SK-N-SH (cell line): ENCODE data around the gene EIF5B. TPM values are rescaled to one million over a fixed set of nuclear protein-coding genes. Genes with fewer than 3 reads are reported as not detected.

Source experiments
- CTCF ChIA-PET: fragments of 300-600, 350-600 bp; formaldehyde crosslinking; extraction: SDS; loops from one replicate; lab custom pipeline; 2021; lab: Yijun Ruan, JAX
- POLR2A ChIA-PET: fragments of 350-600 bp; sonication (Branson Sonifier 250); formaldehyde crosslinking; extraction: SDS; loops from one replicate; lab custom pipeline; 2020; ENCODE audit warnings: antibody characterized with exemption, inconsistent platforms; lab: Yijun Ruan, JAX
- DNase-seq: peaks from one replicate; pipeline ENCODE4 v3.0.0; 2012
- H2AFZ ChIP-seq: fragments of 200-600 bp; sonication (generic); 2 replicates; pipeline ENCODE4 v1.8.1; 2016; ENCODE audit warnings: antibody characterized with exemption, mild to moderate bottlenecking, low read depth
- H3F3A ChIP-seq: fragments of 200-600 bp; sonication (generic); replicated peaks from 2 replicates; pipeline ENCODE3; 2016; ENCODE audit warnings: antibody characterized with exemption, mild to moderate bottlenecking; ENCODE audit not compliant: insufficient read depth
- H3K27ac ChIP-seq, 2 experiments: fragments of 200-500 bp in 1 of 2; fragments of 200-600 bp in 1 of 2; sonication (Bioruptor generic) in 1 of 2; sonication (generic), shearing (Covaris generic) in 1 of 2; 2 replicates each; pipeline versions ENCODE4 v1.5.1 to v1.6.1; 2014 to 2016; ENCODE audit warnings: low read depth in 2 of 2, inconsistent platforms in 1 of 2, low read length in 1 of 2, mild to moderate bottlenecking in 1 of 2, mixed read lengths in 1 of 2
- H3K27me3 ChIP-seq: fragments of 200-600 bp; sonication (generic), shearing (Covaris generic); 2 replicates; pipeline ENCODE4 v1.6.1; 2016; ENCODE audit warnings: mixed run types; ENCODE audit not compliant: insufficient read depth
- H3K36me3 ChIP-seq, 2 experiments: fragments of 200-500 bp in 1 of 2; fragments of 200-600 bp in 1 of 2; sonication (Bioruptor generic) in 1 of 2; sonication (generic) in 1 of 2; replicated peaks in 1 of 2; 2 replicates each; pipeline versions ENCODE3 to v1.5.1; 2014 to 2016; ENCODE audit warnings: low read length in 1 of 2, mild to moderate bottlenecking in 1 of 2; ENCODE audit not compliant: insufficient read depth in 2 of 2, control insufficient read depth in 1 of 2
- H3K4me1 ChIP-seq, 2 experiments: fragments of 200-500 bp in 1 of 2; fragments of 200-600 bp in 1 of 2; sonication (Bioruptor generic) in 1 of 2; sonication (generic), shearing (Covaris generic) in 1 of 2; 2 replicates each; pipeline versions ENCODE4 v1.5.1 to v1.6.1; 2014 to 2016; ENCODE audit warnings: low read depth in 1 of 2, low read length in 1 of 2, mixed run types in 1 of 2; ENCODE audit not compliant: insufficient read depth in 2 of 2, control insufficient read depth in 1 of 2
- H3K4me2 ChIP-seq: fragments of 200-600 bp; sonication (generic), shearing (Covaris generic); 2 replicates; pipeline ENCODE4 v1.6.1; 2017; ENCODE audit warnings: mixed run types
- H3K4me3 ChIP-seq, 2 experiments: fragments of 200-500 bp in 1 of 2; fragments of 200-600 bp in 1 of 2; sonication (Bioruptor generic) in 1 of 2; sonication (generic), shearing (Covaris generic) in 1 of 2; 2 replicates each; pipeline versions ENCODE4 v1.5.1 to v1.8.1; 2014 to 2016; ENCODE audit warnings: low read depth in 2 of 2, inconsistent platforms in 1 of 2, low read length in 1 of 2, mild to moderate bottlenecking in 1 of 2, mixed read lengths in 1 of 2, moderate library complexity in 1 of 2
- H3K79me2 ChIP-seq: fragments of 200-600 bp; sonication (generic); 2 replicates; pipeline ENCODE4 v1.8.1; 2017; ENCODE audit warnings: mild to moderate bottlenecking; ENCODE audit not compliant: insufficient read depth
- H3K9ac ChIP-seq: fragments of 200-600 bp; sonication (generic); 2 replicates; pipeline ENCODE4 v1.6.1; 2017; ENCODE audit warnings: mixed run types
- H3K9me2 ChIP-seq: fragments of 200-600 bp; sonication (generic); 2 replicates; pipeline ENCODE4 v1.6.1; 2017; ENCODE audit warnings: mixed run types
- H3K9me3 ChIP-seq: fragments of 200-600 bp; sonication (generic); 2 replicates; pipeline ENCODE4 v1.6.1; 2017; ENCODE audit warnings: mixed run types, mild to moderate bottlenecking, moderate library complexity
- H4K20me1 ChIP-seq: fragments of 200-600 bp; sonication (generic); 2 replicates; pipeline ENCODE4 v1.6.1; 2017; ENCODE audit warnings: mild to moderate bottlenecking, mixed run types; ENCODE audit not compliant: insufficient read depth
- EP300 ChIP-seq, 2 experiments: IDR thresholded peaks; 2 replicates each; pipeline versions ENCODE4 v1.4.0 to v1.6.1; 2012; ENCODE audit warnings: borderline replicate concordance in 1 of 2, low read depth in 1 of 2, low read length in 1 of 2
- FOSL2 ChIP-seq: IDR thresholded peaks from 2 replicates; pipeline ENCODE4 v1.4.0; 2012; ENCODE audit warnings: low read depth, mild to moderate bottlenecking, moderate library complexity, borderline replicate concordance
- GABPA ChIP-seq: IDR thresholded peaks from 2 replicates; pipeline ENCODE4 v1.4.0; 2012; ENCODE audit warnings: low read depth, mild to moderate bottlenecking
- GATA2 ChIP-seq: sonication (generic); formaldehyde crosslinking; IDR thresholded peaks from 2 replicates; pipeline ENCODE4 v1.5.0; 2020; ENCODE audit warnings: mild to moderate bottlenecking, missing genetic modification reagents
- MAX ChIP-seq: IDR thresholded peaks from 2 replicates; pipeline ENCODE4 v1.4.0; 2012; ENCODE audit warnings: low read depth
- MEF2A ChIP-seq: IDR thresholded peaks from 2 replicates; pipeline ENCODE4 v1.4.0; 2012; ENCODE audit warnings: low read depth, borderline replicate concordance
- MXI1 ChIP-seq: IDR thresholded peaks from 2 replicates; pipeline ENCODE4 v1.6.1; 2012; ENCODE audit warnings: mild to moderate bottlenecking, low read depth, low read length, improper control_type of control experiment
- NRF1 ChIP-seq: IDR thresholded peaks from 2 replicates; pipeline ENCODE4 v1.6.1; 2012; ENCODE audit warnings: low read depth, mild to moderate bottlenecking, low read length
- POLR2AphosphoS5 ChIP-seq: IDR thresholded peaks from 2 replicates; pipeline ENCODE4 v1.6.1; 2012; ENCODE audit warnings: low read depth, low read length
- RAD21 ChIP-seq: IDR thresholded peaks from 2 replicates; pipeline ENCODE4 v1.6.1; 2012; ENCODE audit warnings: mild to moderate bottlenecking, low read length
- RFX5 ChIP-seq: IDR thresholded peaks from 2 replicates; pipeline ENCODE4 v1.6.1; 2012; ENCODE audit warnings: mild to moderate bottlenecking, improper control_type of control experiment, low read length
- RXRA ChIP-seq: IDR thresholded peaks from 2 replicates; pipeline ENCODE4 v1.4.0; 2012; ENCODE audit warnings: low read depth, mild to moderate bottlenecking, borderline replicate concordance
- SMC3 ChIP-seq: IDR thresholded peaks from 2 replicates; pipeline ENCODE4 v1.6.1; 2012; ENCODE audit warnings: low read depth, low read length, improper control_type of control experiment
- TCF12 ChIP-seq: IDR thresholded peaks from 2 replicates; pipeline ENCODE4 v1.4.0; 2012
- TEAD4 ChIP-seq: IDR thresholded peaks from 2 replicates; pipeline ENCODE4 v1.4.0; 2012; ENCODE audit warnings: mild to moderate bottlenecking, borderline replicate concordance; ENCODE audit not compliant: insufficient read depth
- YY1 ChIP-seq: IDR thresholded peaks from 2 replicates; pipeline ENCODE4 v1.4.0; 2012; ENCODE audit warnings: low read depth, mild to moderate bottlenecking
- WGBS: methylation state at CpG from one replicate; pipeline ENCODE4 v1.1.6; 2017; ENCODE audit warnings: low lambda C conversion rate; 5-methylcytosine and 5-hydroxymethylcytosine counted together
- polyA plus RNA-seq, 3 experiments: library from polyadenylated mRNA; depleted of rRNA; stranded (reverse); fragments of >200 nt; gene quantifications; 2 replicates each; pipeline ENCODE4 v1.2.3, GENCODE V29; 2012
- TF ChIP-seq, protein P1 (sequence below): IDR thresholded peaks from 2 replicates; pipeline ENCODE4 v1.4.0; 2012; ENCODE audit warnings: low read depth, borderline replicate concordance
- TF ChIP-seq, protein P2 (sequence below): IDR thresholded peaks from 2 replicates; pipeline ENCODE4 v1.6.1; 2012; ENCODE audit warnings: mild to moderate bottlenecking, low read depth, low read length, moderate library complexity
- TF ChIP-seq, protein P3 (sequence below): IDR thresholded peaks from 2 replicates; pipeline ENCODE4; 2012
- TF ChIP-seq, protein P4 (sequence below): fragments of 200-600 bp; sonication (generic); IDR thresholded peaks from 2 replicates; pipeline ENCODE4 v1.6.1; 2017; ENCODE audit warnings: antibody characterized with exemption, mild to moderate bottlenecking, moderate library complexity

EIF5B gene
- polyA plus RNA-seq, 1 of the 3 experiments (the other 2 are of a cell fraction) = 9.8 TPM

GRCh38 chr2:99386011-99386410 lies 48.8 kb downstream of the EIF5B start:
- WGBS = 91% methylated on average over 2 of the region's 2 CpGs
- Histone ChIP-seq H3K4me3 (no peak overlapping the region), H3K9ac (no peak overlapping the region), H4K20me1 (no peaks in the 10 kb centered on the region), H3K4me1 (peaks cover 0 to 4% of the 10 kb centered on the region in 2 experiments; a peak in 1 of 4 replicates), H2AFZ (no peak overlapping the region), H3K9me3 (no peaks in the 10 kb centered on the region), H3K27ac (peak overlapping the region in 1 of 2 experiments; percentile 15; a peak in 1 of 4 replicates), H3K9me2 (no peaks in the 10 kb centered on the region), H3K36me3 (peaks cover 44 to 62% of the 10 kb centered on the region in 2 experiments), H3F3A (peaks cover 20% of the 10 kb centered on the region), H3K4me2 (no peak overlapping the region), H3K27me3 (no peaks in the 10 kb centered on the region), H3K79me2 (0 out of 2 replicates have a peak, but pooled peaks cover 5% of the 10 kb centered on the region)
- DNase-seq = no peak
- CTCF ChIA-PET = no interaction called here
- POLR2A ChIA-PET = no interaction called here
- TF ChIP-seq RFX5 = no peak
- TF ChIP-seq GATA2 (CRISPR knock-in tag) = no peak
- no peak for TF ChIP-seq EP300 (IDR thresholded peaks at IDR 0.05; ENCODE audit: borderline replicate concordance in 1 of 2, low read depth in 1 of 2, low read length in 1 of 2)
- no peak for TF ChIP-seq MXI1
- TF ChIP-seq RAD21 = no peak
- no peak for TF ChIP-seq TEAD4
- TF ChIP-seq POLR2AphosphoS5 = no peak
- no peak for TF ChIP-seq SMC3
- TF ChIP-seq, protein P1, sequence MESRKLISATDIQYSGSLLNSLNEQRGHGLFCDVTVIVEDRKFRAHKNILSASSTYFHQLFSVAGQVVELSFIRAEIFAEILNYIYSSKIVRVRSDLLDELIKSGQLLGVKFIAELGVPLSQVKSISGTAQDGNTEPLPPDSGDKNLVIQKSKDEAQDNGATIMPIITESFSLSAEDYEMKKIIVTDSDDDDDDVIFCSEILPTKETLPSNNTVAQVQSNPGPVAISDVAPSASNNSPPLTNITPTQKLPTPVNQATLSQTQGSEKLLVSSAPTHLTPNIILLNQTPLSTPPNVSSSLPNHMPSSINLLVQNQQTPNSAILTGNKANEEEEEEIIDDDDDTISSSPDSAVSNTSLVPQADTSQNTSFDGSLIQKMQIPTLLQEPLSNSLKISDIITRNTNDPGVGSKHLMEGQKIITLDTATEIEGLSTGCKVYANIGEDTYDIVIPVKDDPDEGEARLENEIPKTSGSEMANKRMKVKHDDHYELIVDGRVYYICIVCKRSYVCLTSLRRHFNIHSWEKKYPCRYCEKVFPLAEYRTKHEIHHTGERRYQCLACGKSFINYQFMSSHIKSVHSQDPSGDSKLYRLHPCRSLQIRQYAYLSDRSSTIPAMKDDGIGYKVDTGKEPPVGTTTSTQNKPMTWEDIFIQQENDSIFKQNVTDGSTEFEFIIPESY = no peak
- no peak for TF ChIP-seq MAX
- no peak for TF ChIP-seq YY1

DNA sequence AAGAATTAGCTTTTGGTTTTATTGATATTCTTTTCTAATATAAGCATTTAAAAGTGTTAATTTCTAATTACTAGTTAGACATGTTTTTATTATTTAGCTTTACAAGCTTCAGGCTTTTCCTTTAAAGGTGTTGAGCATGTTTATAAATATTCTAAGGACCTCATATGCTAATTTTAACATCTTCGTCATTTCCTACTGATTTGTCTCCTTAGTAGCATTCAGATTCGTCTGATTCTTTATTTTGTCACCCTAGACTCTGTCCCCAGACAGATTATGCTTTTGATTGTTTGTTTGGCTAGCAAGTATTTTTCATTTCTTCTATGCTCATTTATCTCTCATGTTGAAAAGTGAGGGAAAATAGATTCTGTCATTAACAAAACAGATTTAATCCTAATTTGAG lies 51.7 kb downstream of the EIF5B start:
- H3K4me3 ChIP-seq = no peak overlapping the region
- POLR2A ChIA-PET = no interaction called here
- no peak overlapping the region for H2AFZ ChIP-seq
- peaks cover 0 to 4% of the 10 kb centered on the region in 2 experiments; a peak in 2 of 4 replicates for H3K4me1 ChIP-seq
- WGBS = 88% methylated on average over 2 of the region's 2 CpGs
- no peaks in the 10 kb centered on the region for H4K20me1 ChIP-seq
- H3K9ac ChIP-seq = no peak overlapping the region
- no peaks in the 10 kb centered on the region for H3K9me3 ChIP-seq
- H3K4me2 ChIP-seq = no peak overlapping the region
- peaks cover 39 to 61% of the 10 kb centered on the region in 2 experiments for H3K36me3 ChIP-seq
- H3K9me2 ChIP-seq = no peaks in the 10 kb centered on the region
- peak overlapping the region in 1 of 2 experiments; percentile 48; a peak in 1 of 4 replicates for H3K27ac ChIP-seq
- peaks cover 11% of the 10 kb centered on the region; the same call in 1 of the 2 replicates for H3K79me2 ChIP-seq
- peaks cover 20% of the 10 kb centered on the region for H3F3A ChIP-seq
- no peaks in the 10 kb centered on the region for H3K27me3 ChIP-seq
- CTCF ChIA-PET = interaction anchor here (1.1 kb wide), 1 partner anchor 9 kb away, joined by 4 read pairs; no protein-coding TSS in a partner anchor
- DNase-seq = no peak
- TF ChIP-seq GABPA (no peak), NRF1 (no peak), MEF2A (no peak), FOSL2 (no peak), TCF12 (no peak), RAD21 (no peak), MAX (no peak), RXRA (no peak)
- TF ChIP-seq, protein P2, sequence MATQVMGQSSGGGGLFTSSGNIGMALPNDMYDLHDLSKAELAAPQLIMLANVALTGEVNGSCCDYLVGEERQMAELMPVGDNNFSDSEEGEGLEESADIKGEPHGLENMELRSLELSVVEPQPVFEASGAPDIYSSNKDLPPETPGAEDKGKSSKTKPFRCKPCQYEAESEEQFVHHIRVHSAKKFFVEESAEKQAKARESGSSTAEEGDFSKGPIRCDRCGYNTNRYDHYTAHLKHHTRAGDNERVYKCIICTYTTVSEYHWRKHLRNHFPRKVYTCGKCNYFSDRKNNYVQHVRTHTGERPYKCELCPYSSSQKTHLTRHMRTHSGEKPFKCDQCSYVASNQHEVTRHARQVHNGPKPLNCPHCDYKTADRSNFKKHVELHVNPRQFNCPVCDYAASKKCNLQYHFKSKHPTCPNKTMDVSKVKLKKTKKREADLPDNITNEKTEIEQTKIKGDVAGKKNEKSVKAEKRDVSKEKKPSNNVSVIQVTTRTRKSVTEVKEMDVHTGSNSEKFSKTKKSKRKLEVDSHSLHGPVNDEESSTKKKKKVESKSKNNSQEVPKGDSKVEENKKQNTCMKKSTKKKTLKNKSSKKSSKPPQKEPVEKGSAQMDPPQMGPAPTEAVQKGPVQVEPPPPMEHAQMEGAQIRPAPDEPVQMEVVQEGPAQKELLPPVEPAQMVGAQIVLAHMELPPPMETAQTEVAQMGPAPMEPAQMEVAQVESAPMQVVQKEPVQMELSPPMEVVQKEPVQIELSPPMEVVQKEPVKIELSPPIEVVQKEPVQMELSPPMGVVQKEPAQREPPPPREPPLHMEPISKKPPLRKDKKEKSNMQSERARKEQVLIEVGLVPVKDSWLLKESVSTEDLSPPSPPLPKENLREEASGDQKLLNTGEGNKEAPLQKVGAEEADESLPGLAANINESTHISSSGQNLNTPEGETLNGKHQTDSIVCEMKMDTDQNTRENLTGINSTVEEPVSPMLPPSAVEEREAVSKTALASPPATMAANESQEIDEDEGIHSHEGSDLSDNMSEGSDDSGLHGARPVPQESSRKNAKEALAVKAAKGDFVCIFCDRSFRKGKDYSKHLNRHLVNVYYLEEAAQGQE = no peak
- TF ChIP-seq, protein P3, sequence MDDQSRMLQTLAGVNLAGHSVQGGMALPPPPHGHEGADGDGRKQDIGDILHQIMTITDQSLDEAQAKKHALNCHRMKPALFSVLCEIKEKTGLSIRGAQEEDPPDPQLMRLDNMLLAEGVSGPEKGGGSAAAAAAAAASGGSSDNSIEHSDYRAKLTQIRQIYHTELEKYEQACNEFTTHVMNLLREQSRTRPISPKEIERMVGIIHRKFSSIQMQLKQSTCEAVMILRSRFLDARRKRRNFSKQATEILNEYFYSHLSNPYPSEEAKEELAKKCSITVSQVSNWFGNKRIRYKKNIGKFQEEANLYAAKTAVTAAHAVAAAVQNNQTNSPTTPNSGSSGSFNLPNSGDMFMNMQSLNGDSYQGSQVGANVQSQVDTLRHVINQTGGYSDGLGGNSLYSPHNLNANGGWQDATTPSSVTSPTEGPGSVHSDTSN = no peak
- TF ChIP-seq, protein P4, sequence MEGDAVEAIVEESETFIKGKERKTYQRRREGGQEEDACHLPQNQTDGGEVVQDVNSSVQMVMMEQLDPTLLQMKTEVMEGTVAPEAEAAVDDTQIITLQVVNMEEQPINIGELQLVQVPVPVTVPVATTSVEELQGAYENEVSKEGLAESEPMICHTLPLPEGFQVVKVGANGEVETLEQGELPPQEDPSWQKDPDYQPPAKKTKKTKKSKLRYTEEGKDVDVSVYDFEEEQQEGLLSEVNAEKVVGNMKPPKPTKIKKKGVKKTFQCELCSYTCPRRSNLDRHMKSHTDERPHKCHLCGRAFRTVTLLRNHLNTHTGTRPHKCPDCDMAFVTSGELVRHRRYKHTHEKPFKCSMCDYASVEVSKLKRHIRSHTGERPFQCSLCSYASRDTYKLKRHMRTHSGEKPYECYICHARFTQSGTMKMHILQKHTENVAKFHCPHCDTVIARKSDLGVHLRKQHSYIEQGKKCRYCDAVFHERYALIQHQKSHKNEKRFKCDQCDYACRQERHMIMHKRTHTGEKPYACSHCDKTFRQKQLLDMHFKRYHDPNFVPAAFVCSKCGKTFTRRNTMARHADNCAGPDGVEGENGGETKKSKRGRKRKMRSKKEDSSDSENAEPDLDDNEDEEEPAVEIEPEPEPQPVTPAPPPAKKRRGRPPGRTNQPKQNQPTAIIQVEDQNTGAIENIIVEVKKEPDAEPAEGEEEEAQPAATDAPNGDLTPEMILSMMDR = no peak
